Measurements from ENCODE around the gene NCDN.

DNA sequence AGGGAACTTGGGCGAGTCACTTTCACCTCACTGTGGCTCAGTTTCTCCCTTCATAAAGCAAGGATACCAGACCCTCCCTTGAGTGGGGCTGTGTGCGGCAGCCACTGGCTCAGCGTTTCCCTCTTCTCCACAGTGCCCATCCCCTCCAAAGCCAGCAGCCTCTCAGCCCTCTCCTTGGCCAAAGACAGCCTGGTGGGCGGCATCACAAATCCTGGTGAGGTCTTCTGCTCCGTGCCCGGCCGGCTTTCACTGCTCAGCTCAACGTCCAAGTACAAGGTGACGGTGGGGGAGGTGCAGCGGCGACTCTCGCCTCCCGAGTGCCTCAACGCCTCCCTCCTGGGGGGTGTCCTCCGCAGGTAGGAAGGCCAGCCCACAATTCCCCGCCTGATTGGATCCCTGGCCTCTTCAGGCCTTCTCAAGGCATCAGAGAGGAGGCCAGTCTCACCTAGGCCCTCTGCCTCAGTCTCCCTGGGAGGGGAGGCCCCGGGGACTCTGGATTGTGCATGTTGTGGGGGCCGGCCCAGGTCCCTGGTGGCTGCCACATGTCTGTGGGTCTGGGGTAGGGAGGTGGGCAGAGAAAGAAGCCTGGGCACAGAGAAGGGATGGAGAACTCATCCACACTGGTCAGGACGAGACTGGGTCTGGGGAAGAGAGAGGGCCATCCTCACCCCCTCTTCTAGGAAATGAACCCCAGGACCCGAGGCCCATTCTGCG, 30.8 kb downstream of the NCDN start:
- TF ChIP-seq, protein P1, sequence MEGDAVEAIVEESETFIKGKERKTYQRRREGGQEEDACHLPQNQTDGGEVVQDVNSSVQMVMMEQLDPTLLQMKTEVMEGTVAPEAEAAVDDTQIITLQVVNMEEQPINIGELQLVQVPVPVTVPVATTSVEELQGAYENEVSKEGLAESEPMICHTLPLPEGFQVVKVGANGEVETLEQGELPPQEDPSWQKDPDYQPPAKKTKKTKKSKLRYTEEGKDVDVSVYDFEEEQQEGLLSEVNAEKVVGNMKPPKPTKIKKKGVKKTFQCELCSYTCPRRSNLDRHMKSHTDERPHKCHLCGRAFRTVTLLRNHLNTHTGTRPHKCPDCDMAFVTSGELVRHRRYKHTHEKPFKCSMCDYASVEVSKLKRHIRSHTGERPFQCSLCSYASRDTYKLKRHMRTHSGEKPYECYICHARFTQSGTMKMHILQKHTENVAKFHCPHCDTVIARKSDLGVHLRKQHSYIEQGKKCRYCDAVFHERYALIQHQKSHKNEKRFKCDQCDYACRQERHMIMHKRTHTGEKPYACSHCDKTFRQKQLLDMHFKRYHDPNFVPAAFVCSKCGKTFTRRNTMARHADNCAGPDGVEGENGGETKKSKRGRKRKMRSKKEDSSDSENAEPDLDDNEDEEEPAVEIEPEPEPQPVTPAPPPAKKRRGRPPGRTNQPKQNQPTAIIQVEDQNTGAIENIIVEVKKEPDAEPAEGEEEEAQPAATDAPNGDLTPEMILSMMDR (conservative IDR thresholded peaks at IDR 0.05 in 1 of 2, IDR thresholded peaks at IDR 0.05 in 1 of 2; ENCODE audit: extremely low read depth in 1 of 2, insufficient read depth in 1 of 2, low read depth in 1 of 2, low read length in 2 of 2): no peak
- TF ChIP-seq EZH2 (IDR thresholded peaks at IDR 0.05; ENCODE audit: borderline replicate concordance, low read length): no peak
